DOHH2 (cell line): ENCODE results near the gene CCR7.

Experiments used
- CTCF ChIP-seq: fragments of 200-600 bp; sonication (generic); IDR thresholded peaks from one replicate; pipeline ENCODE4 v1.5.1; 2014; ENCODE audit warnings: antibody characterized with exemption, mild to moderate bottlenecking, low read depth, low read length; ENCODE audit not compliant: poor library complexity, severe bottlenecking
- EZH2phosphoT487 ChIP-seq: fragments of 200-600 bp; sonication (generic); IDR thresholded peaks from 2 replicates; pipeline ENCODE4 v1.6.1; 2017; ENCODE audit warnings: borderline replicate concordance, mild to moderate bottlenecking, antibody characterized with exemption, low read length, moderate library complexity, mixed read lengths

DNA sequence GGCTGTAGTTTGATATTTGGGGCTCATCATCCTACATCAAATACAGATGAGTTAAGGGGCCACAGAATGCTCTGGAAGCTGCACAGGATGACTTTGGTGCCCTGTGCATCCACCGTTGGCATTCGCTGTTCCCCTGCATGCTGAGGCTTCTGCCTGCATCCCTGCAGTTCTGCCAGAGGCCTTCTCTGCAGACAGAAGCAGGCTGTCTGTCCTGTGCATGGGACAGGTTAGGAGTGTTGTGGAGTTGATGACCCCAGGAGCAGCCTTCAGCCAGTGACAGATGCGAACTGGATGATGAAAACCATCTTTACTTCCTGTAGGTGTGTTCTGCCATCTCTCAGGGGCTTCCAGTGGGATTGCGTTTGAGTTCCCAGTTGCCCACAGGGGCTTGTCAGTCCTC, 50.3 kb downstream of the CCR7 start:
- TF ChIP-seq CTCF (no peak), EZH2phosphoT487 (no peak)
